ENCODE results near the gene PAXIP1.

PAXIP1 gene, protein sequence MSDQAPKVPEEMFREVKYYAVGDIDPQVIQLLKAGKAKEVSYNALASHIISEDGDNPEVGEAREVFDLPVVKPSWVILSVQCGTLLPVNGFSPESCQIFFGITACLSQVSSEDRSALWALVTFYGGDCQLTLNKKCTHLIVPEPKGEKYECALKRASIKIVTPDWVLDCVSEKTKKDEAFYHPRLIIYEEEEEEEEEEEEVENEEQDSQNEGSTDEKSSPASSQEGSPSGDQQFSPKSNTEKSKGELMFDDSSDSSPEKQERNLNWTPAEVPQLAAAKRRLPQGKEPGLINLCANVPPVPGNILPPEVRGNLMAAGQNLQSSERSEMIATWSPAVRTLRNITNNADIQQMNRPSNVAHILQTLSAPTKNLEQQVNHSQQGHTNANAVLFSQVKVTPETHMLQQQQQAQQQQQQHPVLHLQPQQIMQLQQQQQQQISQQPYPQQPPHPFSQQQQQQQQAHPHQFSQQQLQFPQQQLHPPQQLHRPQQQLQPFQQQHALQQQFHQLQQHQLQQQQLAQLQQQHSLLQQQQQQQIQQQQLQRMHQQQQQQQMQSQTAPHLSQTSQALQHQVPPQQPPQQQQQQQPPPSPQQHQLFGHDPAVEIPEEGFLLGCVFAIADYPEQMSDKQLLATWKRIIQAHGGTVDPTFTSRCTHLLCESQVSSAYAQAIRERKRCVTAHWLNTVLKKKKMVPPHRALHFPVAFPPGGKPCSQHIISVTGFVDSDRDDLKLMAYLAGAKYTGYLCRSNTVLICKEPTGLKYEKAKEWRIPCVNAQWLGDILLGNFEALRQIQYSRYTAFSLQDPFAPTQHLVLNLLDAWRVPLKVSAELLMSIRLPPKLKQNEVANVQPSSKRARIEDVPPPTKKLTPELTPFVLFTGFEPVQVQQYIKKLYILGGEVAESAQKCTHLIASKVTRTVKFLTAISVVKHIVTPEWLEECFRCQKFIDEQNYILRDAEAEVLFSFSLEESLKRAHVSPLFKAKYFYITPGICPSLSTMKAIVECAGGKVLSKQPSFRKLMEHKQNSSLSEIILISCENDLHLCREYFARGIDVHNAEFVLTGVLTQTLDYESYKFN

DNA sequence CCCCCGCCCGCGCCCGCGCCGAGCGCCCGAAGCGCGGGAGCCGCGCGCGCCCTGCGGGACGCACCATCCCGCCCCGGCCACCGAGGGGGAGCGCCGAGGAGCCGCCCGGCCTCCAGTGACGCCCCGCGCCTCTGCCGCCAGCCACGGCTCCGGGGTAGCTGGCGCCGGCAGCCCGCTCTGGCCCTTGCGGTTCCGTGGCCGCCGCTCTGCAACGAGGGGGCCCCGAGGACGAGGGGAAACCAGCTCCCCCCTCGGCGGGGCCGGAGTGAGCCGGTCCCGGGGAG lies at the start of gene PAXIP1:
Gene PAXIP1 (minus strand): TSS at position 33 of the 284 bp plus-strand sequence. CDS start 195 bp downstream, outside the sequence.
- no peaks in the 10 kb centered on the region; the same call in 1 of the 2 replicates for H4K20me1 ChIP-seq (ENCODE audit: insufficient read depth)
- H3K9ac ChIP-seq, result peak within 1 kb of the TSS; percentile 96
- peaks cover 52% of the 10 kb centered on the region for H3K79me2 ChIP-seq (ENCODE audit: insufficient read depth, low read depth)
- H3K4me1 ChIP-seq (ENCODE audit: low read depth, poor library complexity, severe bottlenecking), result peaks cover 23% of the 10 kb centered on the region
- TF ChIP-seq, protein P1, sequence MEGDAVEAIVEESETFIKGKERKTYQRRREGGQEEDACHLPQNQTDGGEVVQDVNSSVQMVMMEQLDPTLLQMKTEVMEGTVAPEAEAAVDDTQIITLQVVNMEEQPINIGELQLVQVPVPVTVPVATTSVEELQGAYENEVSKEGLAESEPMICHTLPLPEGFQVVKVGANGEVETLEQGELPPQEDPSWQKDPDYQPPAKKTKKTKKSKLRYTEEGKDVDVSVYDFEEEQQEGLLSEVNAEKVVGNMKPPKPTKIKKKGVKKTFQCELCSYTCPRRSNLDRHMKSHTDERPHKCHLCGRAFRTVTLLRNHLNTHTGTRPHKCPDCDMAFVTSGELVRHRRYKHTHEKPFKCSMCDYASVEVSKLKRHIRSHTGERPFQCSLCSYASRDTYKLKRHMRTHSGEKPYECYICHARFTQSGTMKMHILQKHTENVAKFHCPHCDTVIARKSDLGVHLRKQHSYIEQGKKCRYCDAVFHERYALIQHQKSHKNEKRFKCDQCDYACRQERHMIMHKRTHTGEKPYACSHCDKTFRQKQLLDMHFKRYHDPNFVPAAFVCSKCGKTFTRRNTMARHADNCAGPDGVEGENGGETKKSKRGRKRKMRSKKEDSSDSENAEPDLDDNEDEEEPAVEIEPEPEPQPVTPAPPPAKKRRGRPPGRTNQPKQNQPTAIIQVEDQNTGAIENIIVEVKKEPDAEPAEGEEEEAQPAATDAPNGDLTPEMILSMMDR (conservative IDR thresholded peaks at IDR 0.05; ENCODE audit: low read depth, low read length), result no peak
- peak within 1 kb of the TSS; percentile 56 for H3K4me3 ChIP-seq (IDR thresholded peaks at IDR 0.05; ENCODE audit: insufficient read depth, low read depth, low read length)
- H3K4me2 ChIP-seq, result peak within 1 kb of the TSS; percentile 99
- no peaks in the 10 kb centered on the region for H3K27me3 ChIP-seq (ENCODE audit: insufficient read depth, low read depth)
- no peaks in the 10 kb centered on the region; the same call in 1 of the 2 replicates for H3K36me3 ChIP-seq (ENCODE audit: insufficient read depth)
- peak within 1 kb of the TSS; percentile 82 for H3K27ac ChIP-seq
- H2AFZ ChIP-seq (ENCODE audit: low read depth), result peak within 1 kb of the TSS; percentile 70

- Histone ChIP-seq H3K79me2 (ENCODE audit: insufficient read depth, low read depth) (no peaks in the 10 kb centered on the region), H2AFZ (ENCODE audit: low read depth) (no peak overlapping the region), H3K9ac (no peak overlapping the region), H3K4me3 (IDR thresholded peaks at IDR 0.05; ENCODE audit: insufficient read depth, low read depth, low read length) (no peak overlapping the region), H3K27ac (no peak overlapping the region), H3K4me1 (ENCODE audit: low read depth, poor library complexity, severe bottlenecking) (no peaks in the 10 kb centered on the region), H3K4me2 (no peak overlapping the region), H3K36me3 (ENCODE audit: insufficient read depth) (no peaks in the 10 kb centered on the region), H3K27me3 (ENCODE audit: insufficient read depth, low read depth) (no peaks in the 10 kb centered on the region), H4K20me1 (ENCODE audit: insufficient read depth) (no peaks in the 10 kb centered on the region)
- TF ChIP-seq, protein P1 (conservative IDR thresholded peaks at IDR 0.05; ENCODE audit: low read depth, low read length), result no peak
Measured at GRCh38 chr7:155051355-155051754, 48.4 kb upstream of the PAXIP1 start.

GRCh38 chr7:155048006-155048405 lies 45.1 kb upstream of the PAXIP1 start:
- no peaks in the 10 kb centered on the region for H3K79me2 ChIP-seq (ENCODE audit: insufficient read depth, low read depth)
- no peak overlapping the region for H3K27ac ChIP-seq
- H4K20me1 ChIP-seq (ENCODE audit: insufficient read depth), result no peaks in the 10 kb centered on the region
- no peaks in the 10 kb centered on the region for H3K36me3 ChIP-seq (ENCODE audit: insufficient read depth)
- H3K4me2 ChIP-seq, result no peak overlapping the region
- no peaks in the 10 kb centered on the region for H3K4me1 ChIP-seq (ENCODE audit: low read depth, poor library complexity, severe bottlenecking)
- H3K9ac ChIP-seq, result no peak overlapping the region
- H3K4me3 ChIP-seq (IDR thresholded peaks at IDR 0.05; ENCODE audit: insufficient read depth, low read depth, low read length), result no peak overlapping the region
- no peaks in the 10 kb centered on the region for H3K27me3 ChIP-seq (ENCODE audit: insufficient read depth, low read depth)
- TF ChIP-seq, protein P1 (conservative IDR thresholded peaks at IDR 0.05; ENCODE audit: low read depth, low read length), result no peak
- H2AFZ ChIP-seq (ENCODE audit: low read depth), result no peak overlapping the region

GRCh38 chr7:155043756-155044155 lies 40.8 kb upstream of the PAXIP1 start:
- Histone ChIP-seq H3K4me2 (no peak overlapping the region), H3K79me2 (ENCODE audit: insufficient read depth, low read depth) (no peaks in the 10 kb centered on the region), H3K4me1 (ENCODE audit: low read depth, poor library complexity, severe bottlenecking) (no peaks in the 10 kb centered on the region), H3K9ac (no peak overlapping the region), H2AFZ (ENCODE audit: low read depth) (no peak overlapping the region), H4K20me1 (ENCODE audit: insufficient read depth) (no peaks in the 10 kb centered on the region), H3K27ac (no peak overlapping the region), H3K27me3 (ENCODE audit: insufficient read depth, low read depth) (no peaks in the 10 kb centered on the region), H3K4me3 (IDR thresholded peaks at IDR 0.05; ENCODE audit: insufficient read depth, low read depth, low read length) (no peak overlapping the region), H3K36me3 (ENCODE audit: insufficient read depth) (no peaks in the 10 kb centered on the region)
- TF ChIP-seq, protein P1 (conservative IDR thresholded peaks at IDR 0.05; ENCODE audit: low read depth, low read length), result no peak

Measured in KMS-11 (cell line).